Measurements from ENCODE around the gene GLP2R.

GLP2R gene

DNA sequence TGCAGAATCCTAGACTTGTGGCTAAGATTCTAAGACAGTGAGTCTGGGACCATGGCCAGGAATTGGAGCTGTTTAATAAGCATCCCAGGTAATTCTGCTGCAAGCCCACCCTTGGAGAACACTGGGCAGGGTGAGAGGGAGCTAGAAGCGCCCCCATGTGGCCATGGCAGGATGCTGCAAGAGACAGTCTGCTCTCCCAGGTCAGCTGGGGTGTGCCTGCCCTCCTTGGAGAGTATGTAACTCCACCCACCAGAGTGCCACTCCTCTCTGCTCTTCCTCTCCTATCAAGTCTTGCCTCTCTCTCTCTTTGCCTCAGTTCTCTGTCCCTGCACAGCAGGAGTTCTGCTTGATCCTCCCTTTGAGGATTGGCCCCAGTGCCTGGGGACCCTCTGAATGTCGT lies 64.4 kb downstream of the GLP2R start:
- H3K9ac ChIP-seq (ENCODE audit: low read length): no peak overlapping the region
- no peaks in the 10 kb centered on the region for H3K36me3 ChIP-seq (ENCODE audit: low read length)
- no peaks in the 10 kb centered on the region for H3K9me3 ChIP-seq (ENCODE audit: insufficient read depth, low read length)
- H3K79me2 ChIP-seq (ENCODE audit: insufficient read depth, low read length): no peaks in the 10 kb centered on the region
- H3K27me3 ChIP-seq (ENCODE audit: low read length): no peaks in the 10 kb centered on the region
- TF ChIP-seq, protein P1, sequence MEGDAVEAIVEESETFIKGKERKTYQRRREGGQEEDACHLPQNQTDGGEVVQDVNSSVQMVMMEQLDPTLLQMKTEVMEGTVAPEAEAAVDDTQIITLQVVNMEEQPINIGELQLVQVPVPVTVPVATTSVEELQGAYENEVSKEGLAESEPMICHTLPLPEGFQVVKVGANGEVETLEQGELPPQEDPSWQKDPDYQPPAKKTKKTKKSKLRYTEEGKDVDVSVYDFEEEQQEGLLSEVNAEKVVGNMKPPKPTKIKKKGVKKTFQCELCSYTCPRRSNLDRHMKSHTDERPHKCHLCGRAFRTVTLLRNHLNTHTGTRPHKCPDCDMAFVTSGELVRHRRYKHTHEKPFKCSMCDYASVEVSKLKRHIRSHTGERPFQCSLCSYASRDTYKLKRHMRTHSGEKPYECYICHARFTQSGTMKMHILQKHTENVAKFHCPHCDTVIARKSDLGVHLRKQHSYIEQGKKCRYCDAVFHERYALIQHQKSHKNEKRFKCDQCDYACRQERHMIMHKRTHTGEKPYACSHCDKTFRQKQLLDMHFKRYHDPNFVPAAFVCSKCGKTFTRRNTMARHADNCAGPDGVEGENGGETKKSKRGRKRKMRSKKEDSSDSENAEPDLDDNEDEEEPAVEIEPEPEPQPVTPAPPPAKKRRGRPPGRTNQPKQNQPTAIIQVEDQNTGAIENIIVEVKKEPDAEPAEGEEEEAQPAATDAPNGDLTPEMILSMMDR (IDR thresholded peaks at IDR 0.05; ENCODE audit: insufficient read depth, low read length, poor library complexity, severe bottlenecking): peak; percentile 39
- no peak for TF ChIP-seq EZH2phosphoT487 (conservative IDR thresholded peaks at IDR 0.05; ENCODE audit: low read length)
- no peak overlapping the region for H3K27ac ChIP-seq (ENCODE audit: low read depth, low read length)
- no peaks in the 10 kb centered on the region for H3F3A ChIP-seq (ENCODE audit: insufficient read depth)
- no peak overlapping the region for H3K4me2 ChIP-seq (ENCODE audit: low read depth, low read length, poor library complexity, severe bottlenecking)
- H3K9me2 ChIP-seq (replicated peaks; ENCODE audit: insufficient read depth, low read length): no peaks in the 10 kb centered on the region
- no peak overlapping the region for H3K4me3 ChIP-seq (ENCODE audit: insufficient read depth, low read length, poor library complexity, severe bottlenecking)
- H2AFZ ChIP-seq (ENCODE audit: low read depth, low read length, severe bottlenecking): no peak overlapping the region
- no peaks in the 10 kb centered on the region for H4K20me1 ChIP-seq (ENCODE audit: low read depth, low read length)

DNA sequence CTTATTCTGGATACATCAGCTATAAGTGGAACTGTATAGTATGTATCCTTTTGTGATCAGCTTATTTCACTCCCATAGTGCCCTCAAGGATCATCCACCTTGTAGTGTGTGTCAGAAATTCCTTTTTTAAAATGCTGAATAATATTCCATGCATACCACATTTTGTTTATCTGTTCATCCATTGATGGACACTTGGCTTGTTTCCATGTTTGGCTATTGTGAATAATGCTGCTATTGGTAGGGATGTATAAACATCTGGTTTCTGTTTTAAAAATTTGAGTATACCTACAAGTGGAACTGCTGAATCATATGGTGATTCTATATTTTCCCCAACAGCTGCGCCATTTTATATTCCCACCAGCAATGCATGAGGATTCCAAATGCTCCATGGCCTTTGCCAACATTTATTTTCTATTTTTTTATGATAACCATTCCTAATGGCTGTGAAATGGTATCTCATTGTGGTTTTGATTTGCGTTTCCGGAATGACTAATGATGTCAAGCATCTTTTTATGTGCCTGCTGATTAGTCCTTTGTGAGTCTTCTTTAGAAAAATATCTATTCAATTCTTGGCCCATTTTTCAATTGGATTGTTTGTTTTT lies 67.8 kb downstream of the GLP2R start:
- Histone ChIP-seq H3K9me3 (ENCODE audit: insufficient read depth, low read length) (no peaks in the 10 kb centered on the region), H4K20me1 (ENCODE audit: low read depth, low read length) (no peaks in the 10 kb centered on the region), H3K27ac (ENCODE audit: low read depth, low read length) (no peak overlapping the region), H3K27me3 (ENCODE audit: low read length) (no peaks in the 10 kb centered on the region), H3K9ac (ENCODE audit: low read length) (no peak overlapping the region), H3K9me2 (replicated peaks; ENCODE audit: insufficient read depth, low read length) (no peaks in the 10 kb centered on the region), H2AFZ (ENCODE audit: low read depth, low read length, severe bottlenecking) (no peak overlapping the region), H3K4me2 (ENCODE audit: low read depth, low read length, poor library complexity, severe bottlenecking) (no peak overlapping the region), H3F3A (ENCODE audit: insufficient read depth) (no peaks in the 10 kb centered on the region), H3K79me2 (ENCODE audit: insufficient read depth, low read length) (no peaks in the 10 kb centered on the region), H3K4me3 (ENCODE audit: insufficient read depth, low read length, poor library complexity, severe bottlenecking) (no peak overlapping the region), H3K36me3 (ENCODE audit: low read length) (no peaks in the 10 kb centered on the region)
- TF ChIP-seq, protein P1 (IDR thresholded peaks at IDR 0.05; ENCODE audit: insufficient read depth, low read length, poor library complexity, severe bottlenecking): no peak
- TF ChIP-seq EZH2phosphoT487 (conservative IDR thresholded peaks at IDR 0.05; ENCODE audit: low read length): no peak

DNA sequence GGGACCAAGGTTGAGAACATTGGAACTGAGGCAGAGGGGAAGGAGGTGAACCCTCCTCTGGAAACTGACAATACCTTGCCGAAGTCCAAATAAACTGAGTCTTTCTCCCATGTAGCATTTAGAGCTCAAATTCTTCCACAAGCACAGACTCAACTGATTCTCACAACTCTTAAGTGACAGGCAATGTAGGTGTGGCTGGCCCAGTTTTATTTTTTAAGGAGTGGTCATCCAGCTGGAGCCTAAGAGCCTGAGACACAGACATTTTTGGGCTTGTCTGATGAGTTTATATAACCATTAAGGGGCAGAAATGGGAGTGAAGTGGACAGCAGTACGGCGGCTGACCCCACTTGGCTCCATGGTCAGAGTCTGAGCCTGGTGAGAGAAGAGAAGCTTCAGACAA lies 68.5 kb downstream of the GLP2R start:
- no peak overlapping the region for H3K9ac ChIP-seq (ENCODE audit: low read length)
- no peak overlapping the region for H3K4me2 ChIP-seq (ENCODE audit: low read depth, low read length, poor library complexity, severe bottlenecking)
- no peak overlapping the region for H3K4me3 ChIP-seq (ENCODE audit: insufficient read depth, low read length, poor library complexity, severe bottlenecking)
- TF ChIP-seq, protein P1 (IDR thresholded peaks at IDR 0.05; ENCODE audit: insufficient read depth, low read length, poor library complexity, severe bottlenecking): no peak
- no peak for TF ChIP-seq EZH2phosphoT487 (conservative IDR thresholded peaks at IDR 0.05; ENCODE audit: low read length)
- no peak overlapping the region for H2AFZ ChIP-seq (ENCODE audit: low read depth, low read length, severe bottlenecking)
- H3K27me3 ChIP-seq (ENCODE audit: low read length): no peaks in the 10 kb centered on the region
- no peaks in the 10 kb centered on the region for H3K79me2 ChIP-seq (ENCODE audit: insufficient read depth, low read length)
- no peaks in the 10 kb centered on the region for H3F3A ChIP-seq (ENCODE audit: insufficient read depth)
- no peak overlapping the region for H3K27ac ChIP-seq (ENCODE audit: low read depth, low read length)
- no peaks in the 10 kb centered on the region for H3K9me3 ChIP-seq (ENCODE audit: insufficient read depth, low read length)
- H4K20me1 ChIP-seq (ENCODE audit: low read depth, low read length): no peaks in the 10 kb centered on the region
- no peaks in the 10 kb centered on the region for H3K9me2 ChIP-seq (replicated peaks; ENCODE audit: insufficient read depth, low read length)
- H3K36me3 ChIP-seq (ENCODE audit: low read length): no peaks in the 10 kb centered on the region
